IMR-90 (cell line): Measurements from ENCODE around the gene CGNL1.

Experiments used
- BHLHE40 ChIP-seq: fragments of 150-350 bp; IDR thresholded peaks from 2 replicates; pipeline ENCODE4 v1.6.1; 2016; ENCODE audit warnings: mild to moderate bottlenecking, low read depth, low read length
- CTCF ChIP-seq: conservative IDR thresholded peaks from 2 replicates; pipeline ENCODE4 v1.5.1; 2012; ENCODE audit warnings: mild to moderate bottlenecking, low read depth, low read length, improper control_type of control experiment
- FOS ChIP-seq: fragments of 150-350 bp; IDR thresholded peaks from 2 replicates; pipeline ENCODE4 v1.6.1; 2016; ENCODE audit warnings: low read depth, low read length
- MAFK ChIP-seq: IDR thresholded peaks from 2 replicates; pipeline ENCODE4 v1.6.1; 2012; ENCODE audit warnings: low read depth, low read length, improper control_type of control experiment
- POLR2A ChIP-seq: IDR thresholded peaks from 2 replicates; pipeline ENCODE4 v1.6.1; 2012; ENCODE audit warnings: mild to moderate bottlenecking, low read depth, low read length
- RCOR1 ChIP-seq: IDR thresholded peaks from 2 replicates; pipeline ENCODE4 v1.6.1; 2012; ENCODE audit warnings: mild to moderate bottlenecking, low read length, improper control_type of control experiment; ENCODE audit not compliant: insufficient replicate concordance
- RFX5 ChIP-seq: IDR thresholded peaks from 2 replicates; pipeline ENCODE4 v1.8.0; 2012; ENCODE audit warnings: low read depth, mild to moderate bottlenecking, low read length, moderate library complexity

GRCh38 chr15:57377478-57377847 lies 1.2 kb downstream of the CGNL1 start:
- TF ChIP-seq CTCF (no peak), MAFK (no peak), POLR2A (no peak), RFX5 (no peak), RCOR1 (no peak), BHLHE40 (no peak), FOS (no peak)
